GM23248 (cell line): ENCODE data around the gene SGSM1. TPM values are rescaled to one million over a fixed set of nuclear protein-coding genes. Genes with fewer than 3 reads are reported as not detected.
"Not testable (repeated sequence)": the region's sequence is repeated elsewhere in the genome, so short reads cannot be mapped to it uniquely, and the experiment has no call there.

ENCODE experiments used
- DNase-seq: peaks from one replicate; pipeline ENCODE4 v3.0.0-alpha.2; 2015
- H2AFZ ChIP-seq: fragments of 200-600 bp; sonication (generic); 2 replicates; pipeline ENCODE4 v1.6.1; 2016; ENCODE audit warnings: antibody characterized with exemption
- H3F3A ChIP-seq: fragments of 200-600 bp; sonication (generic); 2 replicates; pipeline ENCODE4 v1.6.1; 2016; ENCODE audit warnings: mild to moderate bottlenecking, antibody characterized with exemption, mixed run types; ENCODE audit not compliant: insufficient read depth
- H3K27ac ChIP-seq: fragments of 200-600 bp; sonication (generic); 2 replicates; pipeline ENCODE4 v1.5.1; 2016; ENCODE audit warnings: mild to moderate bottlenecking
- H3K27me3 ChIP-seq: fragments of 200-600 bp; sonication (generic); replicated peaks from 2 replicates; pipeline ENCODE4 v1.6.1; 2016; ENCODE audit warnings: mild to moderate bottlenecking; ENCODE audit not compliant: insufficient read depth
- H3K36me3 ChIP-seq: fragments of 200-600 bp; sonication (generic); 2 replicates; pipeline ENCODE4 v1.6.1; 2016; ENCODE audit warnings: low read depth, mild to moderate bottlenecking
- H3K4me1 ChIP-seq: fragments of 200-600 bp; sonication (generic); 2 replicates; pipeline ENCODE4 v1.6.1; 2016; ENCODE audit warnings: mild to moderate bottlenecking; ENCODE audit not compliant: insufficient read depth
- H3K4me2 ChIP-seq: fragments of 200-600 bp; sonication (generic); one replicate; pipeline ENCODE4 v1.6.1; 2016; ENCODE audit warnings: mild to moderate bottlenecking; ENCODE audit not compliant: unreplicated experiment
- H3K4me3 ChIP-seq: fragments of 200-600 bp; sonication (generic); 2 replicates; pipeline ENCODE4 v1.5.1; 2016; ENCODE audit warnings: mild to moderate bottlenecking
- H3K79me2 ChIP-seq: fragments of 200-600 bp; sonication (generic); 2 replicates; pipeline ENCODE4 v1.6.1; 2016; ENCODE audit warnings: mild to moderate bottlenecking; ENCODE audit not compliant: insufficient read depth
- H3K9ac ChIP-seq: fragments of 200-600 bp; sonication (generic); 2 replicates; pipeline ENCODE4 v1.6.1; 2016; ENCODE audit warnings: mild to moderate bottlenecking
- H3K9me2 ChIP-seq: fragments of 200-600 bp; sonication (generic); 2 replicates; pipeline ENCODE4 v1.6.1; 2016; ENCODE audit warnings: mixed run types, mild to moderate bottlenecking, moderate library complexity; ENCODE audit not compliant: insufficient read depth
- H3K9me3 ChIP-seq: fragments of 200-600 bp; sonication (generic); one replicate; pipeline ENCODE4 v1.6.1; 2017; ENCODE audit warnings: low read depth
- H4K20me1 ChIP-seq: fragments of 200-600 bp; sonication (generic); 2 replicates; pipeline ENCODE4 v1.6.0; 2016; ENCODE audit not compliant: insufficient read depth
- EZH2 ChIP-seq: fragments of 200-600 bp; sonication (generic); IDR thresholded peaks from 2 replicates; pipeline ENCODE4 v1.6.1; 2018; ENCODE audit warnings: antibody characterized with exemption, mild to moderate bottlenecking; ENCODE audit not compliant: insufficient read depth, poor library complexity, severe bottlenecking
- EZH2phosphoT487 ChIP-seq: fragments of 200-600 bp; sonication (generic); IDR thresholded peaks from 2 replicates; pipeline ENCODE4 v1.6.1; 2018; ENCODE audit warnings: antibody characterized with exemption, moderate library complexity, mild to moderate bottlenecking, low read depth; ENCODE audit not compliant: insufficient read depth
- WGBS, 2 experiments: methylation state at CpG; one replicate each; pipeline ENCODE4 v1.1.6; 2015 to 2017; ENCODE audit warnings: low lambda C conversion rate in 2 of 2, low coverage in 1 of 2; ENCODE audit errors: missing lambda C conversion rate in 2 of 2; 5-methylcytosine and 5-hydroxymethylcytosine counted together
- in situ Hi-C: fragments of 300-500 bp; cut with MboI; formaldehyde crosslinking; loops from 2 replicates; pipeline ENCODE4 v1.15.0; 2020
- polyA plus RNA-seq: library from polyadenylated mRNA; unstranded; fragments of >200 nt; fragmentation: Nextera tagmentation; extraction: Ambion mirVana; gene quantifications from 2 replicates; pipeline ENCODE4 v1.2.1, GENCODE V29; 2016
- total RNA-seq: library from RNA; depleted of rRNA; stranded (reverse); fragments of >200 nt; shearing (Covaris generic); gene quantifications from 2 replicates; pipeline ENCODE4 v1.2.3, GENCODE V29; 2014

SGSM1 gene
- total and polyA plus RNA-seq, 2 experiments from 2014 or later: not detected

DNA sequence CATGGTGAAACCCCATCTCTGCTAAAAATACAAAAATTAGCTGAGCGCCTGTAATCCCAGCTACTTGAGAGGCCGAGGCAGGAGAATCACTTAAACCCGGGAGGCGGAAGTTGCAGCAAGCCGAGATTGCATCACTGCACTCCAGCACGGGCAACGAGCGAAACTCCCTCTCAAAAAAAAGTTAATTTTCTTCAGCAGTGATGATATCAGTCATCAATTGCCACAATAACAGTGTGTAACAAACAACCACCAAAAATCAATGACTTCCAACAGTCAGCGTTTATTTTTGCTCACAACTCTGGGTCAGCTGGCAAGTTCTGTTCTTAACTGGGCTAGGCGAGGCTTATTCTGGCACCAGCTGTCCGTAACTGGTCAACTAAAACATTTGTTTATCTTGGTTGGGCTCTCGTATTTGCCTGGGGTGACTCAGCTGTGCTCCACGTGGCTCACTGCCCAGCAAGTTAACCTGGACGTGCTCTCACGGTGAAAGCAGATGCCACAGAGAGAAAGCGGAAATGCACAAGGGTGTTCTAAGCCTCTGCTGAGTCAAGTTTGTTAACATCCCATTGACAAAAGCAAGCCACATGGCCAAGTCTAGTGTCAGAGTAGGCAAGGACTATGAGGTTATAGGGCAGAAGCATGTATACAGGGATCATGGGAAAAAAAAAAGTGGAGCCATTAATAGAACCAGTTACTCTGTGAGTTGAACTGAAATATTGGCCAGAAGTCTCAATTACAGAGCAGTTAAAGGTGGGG lies 88.4 kb downstream of the SGSM1 start:
- H3K27me3 ChIP-seq: no peaks in the 10 kb centered on the region
- in situ Hi-C loops: no loop called here
- no peaks in the 10 kb centered on the region for H4K20me1 ChIP-seq
- TF ChIP-seq EZH2phosphoT487 (no peak), EZH2 (no peak)
- DNase-seq: peak; percentile 96
- H3K36me3 ChIP-seq: no peaks in the 10 kb centered on the region
- H3K27ac ChIP-seq: peak overlapping the region; percentile 62
- 15 to 16% methylated on average over 16 of the region's 16 CpGs for WGBS, 2 experiments
- H3K79me2 ChIP-seq: no peaks in the 10 kb centered on the region
- H3K4me3 ChIP-seq: peak overlapping the region; percentile 31; the same call in 1 of the 2 replicates
- H3K9me3 ChIP-seq: no peaks in the 10 kb centered on the region
- H3K4me2 ChIP-seq: peak overlapping the region; percentile 52
- peaks cover 11% of the 10 kb centered on the region; the same call in 1 of the 2 replicates for H3F3A ChIP-seq
- H3K4me1 ChIP-seq: peaks cover 13% of the 10 kb centered on the region
- H3K9me2 ChIP-seq: no peaks in the 10 kb centered on the region
- peak overlapping the region; percentile 24; the same call in 1 of the 2 replicates for H2AFZ ChIP-seq
- H3K9ac ChIP-seq: peak overlapping the region; percentile 37

DNA sequence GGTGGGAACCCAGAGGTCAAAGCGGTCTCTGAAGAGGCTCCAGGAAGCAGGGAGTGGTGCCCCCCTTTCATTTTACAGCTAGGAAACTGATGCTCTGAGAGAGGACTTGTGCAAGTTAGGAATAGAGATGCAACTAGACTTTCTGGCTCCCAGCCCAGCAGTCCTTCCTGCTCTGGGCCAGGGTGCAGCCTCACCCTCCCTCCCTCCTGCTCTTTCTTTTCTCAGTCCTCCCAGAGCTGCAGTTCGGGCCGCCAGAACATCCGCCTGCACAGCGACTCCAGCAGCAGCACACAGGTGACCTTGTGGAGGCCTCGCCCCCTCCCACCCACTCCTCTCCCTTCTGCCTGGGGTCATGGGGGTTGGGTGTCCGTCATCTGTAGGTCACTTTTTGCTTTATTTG lies 89.0 kb downstream of the SGSM1 start:
- H3K79me2 ChIP-seq: no peaks in the 10 kb centered on the region
- no peaks in the 10 kb centered on the region for H3K27me3 ChIP-seq
- no peaks in the 10 kb centered on the region for H3K9me2 ChIP-seq
- H3K4me1 ChIP-seq: peaks cover 13% of the 10 kb centered on the region
- no peak for TF ChIP-seq EZH2phosphoT487
- TF ChIP-seq EZH2: no peak
- H3K36me3 ChIP-seq: no peaks in the 10 kb centered on the region
- H2AFZ ChIP-seq: no peak overlapping the region
- in situ Hi-C loops: no loop called here
- H4K20me1 ChIP-seq: no peaks in the 10 kb centered on the region
- 34 to 37% methylated on average over 7 of the region's 7 CpGs for WGBS, 2 experiments
- peak overlapping the region; percentile 62 for H3K27ac ChIP-seq
- peaks cover 11% of the 10 kb centered on the region; the same call in 1 of the 2 replicates for H3F3A ChIP-seq
- DNase-seq: peak; percentile 56
- peak overlapping the region; percentile 11 for H3K4me2 ChIP-seq
- 0 out of 2 replicates have a peak overlapping the region, but pooled peaks have one; percentile 5 for H3K4me3 ChIP-seq
- no peak overlapping the region for H3K9ac ChIP-seq
- H3K9me3 ChIP-seq: no peaks in the 10 kb centered on the region

- no peak overlapping the region for H3K4me3 ChIP-seq
- H3K36me3 ChIP-seq: no peaks in the 10 kb centered on the region
- 38 to 48% methylated on average over 2 of the region's 2 CpGs for WGBS, 2 experiments
- no peak overlapping the region for H3K9ac ChIP-seq
- no peaks in the 10 kb centered on the region for H3K4me1 ChIP-seq
- no peaks in the 10 kb centered on the region for H3K27me3 ChIP-seq
- in situ Hi-C loops: no loop called here
- H3K9me3 ChIP-seq: no peaks in the 10 kb centered on the region
- no peak for TF ChIP-seq EZH2
- no peak for TF ChIP-seq EZH2phosphoT487
- no peaks in the 10 kb centered on the region for H3K79me2 ChIP-seq
- H2AFZ ChIP-seq: no peak overlapping the region
- no peak overlapping the region for H3K4me2 ChIP-seq
- no peaks in the 10 kb centered on the region for H3K9me2 ChIP-seq
- no peaks in the 10 kb centered on the region for H3F3A ChIP-seq
- H3K27ac ChIP-seq: no peak overlapping the region
- H4K20me1 ChIP-seq: no peaks in the 10 kb centered on the region
- no peak for DNase-seq
These were observed 95.4 kb downstream of the SGSM1 start for GRCh38 chr22:24901448-24901847.

GRCh38 chr22:24905909-24906308 lies 99.9 kb downstream of the SGSM1 start:
- Histone ChIP-seq H3K4me2 (no peak overlapping the region), H3K79me2 (no peaks in the 10 kb centered on the region), H3K9me3 (no peaks in the 10 kb centered on the region), H3K9ac (no peak overlapping the region), H3F3A (no peaks in the 10 kb centered on the region), H3K27ac (no peak overlapping the region), H3K27me3 (no peaks in the 10 kb centered on the region), H3K4me3 (no peak overlapping the region), H3K36me3 (no peaks in the 10 kb centered on the region), H3K9me2 (no peaks in the 10 kb centered on the region), H4K20me1 (no peaks in the 10 kb centered on the region), H3K4me1 (no peaks in the 10 kb centered on the region), H2AFZ (no peak overlapping the region)
- DNase-seq: no peak
- 73 to 78% methylated on average over 1 of the region's 1 CpG for WGBS, 2 experiments
- in situ Hi-C loops: no loop called here
- TF ChIP-seq EZH2 (no peak), EZH2phosphoT487 (no peak)

GRCh38 chr22:24907101-24907500 lies 101.1 kb downstream of the SGSM1 start:
- H3K4me3 ChIP-seq, H3K36me3 ChIP-seq, H3K27ac ChIP-seq, H4K20me1 ChIP-seq, H3K4me2 ChIP-seq, H3K9ac ChIP-seq, H3K27me3 ChIP-seq, H3K9me3 ChIP-seq, H3K9me2 ChIP-seq, in situ Hi-C loops, H3K79me2 ChIP-seq, H3K4me1 ChIP-seq, H3F3A ChIP-seq, DNase-seq, H2AFZ ChIP-seq: not testable (repeated sequence)
- 39 to 43% methylated on average over 3 of the region's 3 CpGs for WGBS, 2 experiments
